H9 (cell line): ENCODE measurements around the gene PCSK6. TPM values are rescaled to one million over a fixed set of nuclear protein-coding genes. Genes with fewer than 3 reads are reported as not detected.

Source experiments
- DNase-seq: peaks from one replicate; pipeline ENCODE4 v3.0.0-alpha.2; 2017
- H2AFZ ChIP-seq: one replicate; pipeline ENCODE4 v1.6.1; 2013; ENCODE audit warnings: mild to moderate bottlenecking, low read length, control low read depth, moderate library complexity
- H2AK5ac ChIP-seq: 2 replicates; pipeline ENCODE4 v1.6.1; 2013; ENCODE audit warnings: low read length, control low read depth, mixed read lengths; ENCODE audit not compliant: insufficient read length
- H2BK120ac ChIP-seq: one replicate; pipeline ENCODE4 v1.6.1; 2013; ENCODE audit warnings: low read depth, mild to moderate bottlenecking, low read length, control low read depth, inconsistent platforms; ENCODE audit not compliant: poor library complexity, severe bottlenecking
- H2BK12ac ChIP-seq: 2 replicates; pipeline ENCODE4 v1.6.1; 2013; ENCODE audit warnings: low read length, control low read depth, mixed read lengths, low read depth; ENCODE audit not compliant: insufficient read length
- H2BK15ac ChIP-seq: 2 replicates; pipeline ENCODE4 v1.6.1; 2013; ENCODE audit warnings: low read depth, low read length, control low read depth
- H2BK20ac ChIP-seq: one replicate; pipeline ENCODE4 v1.6.1; 2013; ENCODE audit warnings: low read depth, mild to moderate bottlenecking, low read length, control low read depth, inconsistent platforms; ENCODE audit not compliant: poor library complexity, severe bottlenecking
- H2BK5ac ChIP-seq: 2 replicates; pipeline ENCODE4 v1.6.1; 2013; ENCODE audit warnings: low read length, control low read depth, mixed read lengths; ENCODE audit not compliant: insufficient read length
- H3K14ac ChIP-seq: 2 replicates; pipeline ENCODE4 v1.6.1; 2013; ENCODE audit warnings: low read length, control low read depth; ENCODE audit not compliant: insufficient read depth
- H3K18ac ChIP-seq: 2 replicates; pipeline ENCODE4 v1.6.1; 2013; ENCODE audit warnings: low read depth, mild to moderate bottlenecking, mixed read lengths, low read length, control low read depth; ENCODE audit not compliant: insufficient read length
- H3K23ac ChIP-seq: 2 replicates; pipeline ENCODE4 v1.6.1; 2013; ENCODE audit warnings: low read length, control low read depth, mixed read lengths, low read depth; ENCODE audit not compliant: insufficient read length
- H3K23me2 ChIP-seq: 2 replicates; pipeline ENCODE4 v1.6.1; 2013; ENCODE audit warnings: low read depth, mild to moderate bottlenecking, mixed read lengths, low read length, control low read depth; ENCODE audit not compliant: insufficient read length, poor library complexity, severe bottlenecking
- H3K27ac ChIP-seq: 2 replicates; pipeline ENCODE4 v1.5.1; 2013; ENCODE audit warnings: low read length, control low read depth, mixed read lengths, low read depth; ENCODE audit not compliant: insufficient read length
- H3K27me3 ChIP-seq: 2 replicates; pipeline ENCODE4 v1.6.1; 2013; ENCODE audit warnings: low read length, control low read depth, inconsistent platforms; ENCODE audit not compliant: insufficient read depth
- H3K4ac ChIP-seq: 2 replicates; pipeline ENCODE4 v1.6.1; 2013; ENCODE audit warnings: low read depth, mild to moderate bottlenecking, control low read depth, inconsistent platforms, low read length, moderate library complexity
- H3K4me1 ChIP-seq: 2 replicates; pipeline ENCODE4 v1.6.1; 2013; ENCODE audit warnings: low read length, control low read depth, inconsistent platforms; ENCODE audit not compliant: insufficient read depth
- H3K4me2 ChIP-seq: 2 replicates; pipeline ENCODE4 v1.6.1; 2013; ENCODE audit warnings: low read length, control low read depth, mixed read lengths; ENCODE audit not compliant: insufficient read length, insufficient read depth
- H3K56ac ChIP-seq: 2 replicates; pipeline ENCODE4 v1.6.1; 2013; ENCODE audit warnings: low read depth, mild to moderate bottlenecking, mixed read lengths, low read length, control low read depth; ENCODE audit not compliant: insufficient read length
- H3K79me1 ChIP-seq: 2 replicates; pipeline ENCODE4 v1.6.1; 2013; ENCODE audit warnings: low read depth, mild to moderate bottlenecking, moderate library complexity, low read length, control low read depth, inconsistent platforms; ENCODE audit not compliant: insufficient read depth, poor library complexity, severe bottlenecking
- H3K79me2 ChIP-seq: 2 replicates; pipeline ENCODE4 v1.6.1; 2013; ENCODE audit warnings: low read length, control low read depth, inconsistent platforms; ENCODE audit not compliant: insufficient read depth
- H3K9ac ChIP-seq: 2 replicates; pipeline ENCODE4 v1.6.1; 2013; ENCODE audit warnings: low read length, control low read depth, mixed read lengths; ENCODE audit not compliant: insufficient read length; ENCODE audit errors: extremely low read depth
- H3K9me3 ChIP-seq: one replicate; pipeline ENCODE4 v1.6.1; 2013; ENCODE audit warnings: low read depth, low read length, inconsistent platforms; ENCODE audit not compliant: control insufficient read depth
- H3T11ph ChIP-seq: one replicate; pipeline ENCODE4 v1.6.1; 2013; ENCODE audit warnings: mild to moderate bottlenecking, low read length, control low read depth, inconsistent platforms
- H4K20me1 ChIP-seq: one replicate; pipeline ENCODE4 v1.6.1; 2013; ENCODE audit not compliant: control insufficient read depth, insufficient read length, insufficient read depth
- H4K5ac ChIP-seq: 2 replicates; pipeline ENCODE4 v1.6.1; 2013; ENCODE audit warnings: low read depth, mild to moderate bottlenecking, mixed read lengths, low read length, control low read depth; ENCODE audit not compliant: insufficient read length
- H4K8ac ChIP-seq: replicated peaks from 2 replicates; pipeline ENCODE4 v1.6.1; 2013; ENCODE audit warnings: low read length, control low read depth, mixed read lengths, low read depth; ENCODE audit not compliant: insufficient read length
- H4K91ac ChIP-seq: 2 replicates; pipeline ENCODE4 v1.6.1; 2013; ENCODE audit warnings: low read depth, mild to moderate bottlenecking, moderate library complexity, mixed read lengths, low read length, control low read depth; ENCODE audit not compliant: insufficient read length
- H3K27ac Mint-ChIP-seq, 3 experiments: 2 replicates in 2 of 3; 3 replicates in 1 of 3; pipeline ENCODE4 v1.8.0; 2020 to 2021; ENCODE audit warnings: mixed read lengths in 3 of 3, mild to moderate bottlenecking in 1 of 3, moderate library complexity in 1 of 3
- H3K27me3 Mint-ChIP-seq: 2 replicates; pipeline ENCODE4 v1.8.0; 2021; ENCODE audit warnings: low read depth, mild to moderate bottlenecking, moderate library complexity, mixed read lengths
- H3K36me3 Mint-ChIP-seq, 3 experiments: 2 replicates in 2 of 3; 3 replicates in 1 of 3; pipeline ENCODE4 v1.8.0; 2020 to 2021; ENCODE audit warnings: low read depth in 3 of 3, mixed read lengths in 3 of 3; ENCODE audit not compliant: insufficient read depth in 1 of 3
- H3K4me1 Mint-ChIP-seq, 2 experiments: 2 replicates each; pipeline ENCODE4 v1.8.0; 2020; ENCODE audit warnings: mixed read lengths in 2 of 2
- H3K4me3 Mint-ChIP-seq, 2 experiments: 2 replicates in 1 of 2; 3 replicates in 1 of 2; pipeline ENCODE4 v1.8.0; 2020 to 2021; ENCODE audit warnings: mild to moderate bottlenecking in 2 of 2, mixed read lengths in 2 of 2, moderate library complexity in 1 of 2
- H3K9me3 Mint-ChIP-seq, 2 experiments: 2 replicates in 1 of 2; 3 replicates in 1 of 2; pipeline ENCODE4 v1.8.0; 2020; ENCODE audit warnings: mild to moderate bottlenecking in 2 of 2, mixed read lengths in 2 of 2, moderate library complexity in 1 of 2
- CTCF ChIP-seq: fragments of 200-600 bp; sonication (generic); conservative IDR thresholded peaks from 3 replicates; pipeline ENCODE4 v1.8.0; 2021; ENCODE audit warnings: antibody characterized with exemption, mild to moderate bottlenecking
- WGBS: extraction: QIAGEN DNeasy Blood & Tissue Kit; methylation state at CpG from one replicate; pipeline ENCODE4 v1.1.7; 2013; ENCODE audit warnings: missing lambda C conversion rate, low lambda C conversion rate, mixed read lengths; ENCODE audit not compliant: insufficient read length; ENCODE audit errors: extremely low coverage; 5-methylcytosine and 5-hydroxymethylcytosine counted together
- total RNA-seq: library from RNA; stranded (reverse); gene quantifications from 2 replicates; pipeline ENCODE4 v1.2.1, GENCODE V29; 2021

Gene PCSK6
- total RNA-seq, 1 experiment from 2014 or later = 4.0 TPM

GRCh38 chr15:101463270-101463669 is 26.2 kb downstream of the PCSK6 start:
- Histone ChIP-seq H3T11ph (no peak overlapping the region), H3K4ac (no peak overlapping the region), H3K18ac (no peak overlapping the region), H4K91ac (no peak overlapping the region), H3K4me1 (no peaks in the 10 kb centered on the region), H3K4me2 (no peak overlapping the region), H3K23ac (no peak overlapping the region), H2AK5ac (no peak overlapping the region), H4K8ac (no peak overlapping the region), H3K9me3 (no peaks in the 10 kb centered on the region), H2BK5ac (no peak overlapping the region), H3K23me2 (no peaks in the 10 kb centered on the region), H2BK15ac (no peak overlapping the region), H4K5ac (no peak overlapping the region), H3K79me1 (no peaks in the 10 kb centered on the region), H3K27ac (no peak overlapping the region), H3K79me2 (no peaks in the 10 kb centered on the region), H3K9ac (no peak overlapping the region), H3K27me3 (no peaks in the 10 kb centered on the region), H2BK12ac (no peak overlapping the region), H2BK20ac (no peak overlapping the region), H2BK120ac (no peak overlapping the region), H4K20me1 (no peaks in the 10 kb centered on the region), H2AFZ (no peak overlapping the region), H3K56ac (no peak overlapping the region), H3K14ac (no peak overlapping the region)
- Mint-ChIP-seq H3K4me1 (peaks cover 4 to 8% of the 10 kb centered on the region in 2 experiments), H3K27ac (no peak overlapping the region), H3K4me3 (no peak overlapping the region), H3K36me3 (0 out of 7 replicates have a peak, but pooled peaks cover 0 to 3% (median 0%) of the 10 kb centered on the region in 3 experiments), H3K9me3 (peaks cover 0 to 4% of the 10 kb centered on the region in 2 experiments; a peak in 1 of 5 replicates), H3K27me3 (no peaks in the 10 kb centered on the region)
- WGBS = no CpG with 5 or more reads among the region's 8 CpGs
- DNase-seq = no peak
- no peak for TF ChIP-seq CTCF
